GM19397 (cell line): ENCODE measurements around the gene ABCG2.
A peak's percentile ranks its signal among the peaks of the same experiment; 100 is the strongest.

Experiments used
- ATAC-seq: cut with Tn5 transposase; IDR thresholded peaks from one replicate; pipeline ENCODE4 v1.9.1; 2021; ENCODE audit warnings: mild to moderate bottlenecking, moderate library complexity; ENCODE audit not compliant: unreplicated experiment

Gene ABCG2

GRCh38 chr4:88158489-88159228, at the start of gene ABCG2:
Gene ABCG2, minus strand, starts transcription at chr4:88158639. Its CDS starts 18,644 bp downstream, at chr4:88139995.
- peak; percentile 73 for ATAC-seq

- ATAC-seq: no peak
Observed at GRCh38 chr4:88208156-88208555, 49.7 kb upstream of the ABCG2 start.

- no peak for ATAC-seq
Observed at GRCh38 chr4:88207171-88207570, 48.7 kb upstream of the ABCG2 start.

- ATAC-seq: no peak
Observed at GRCh38 chr4:88204882-88205281, 46.4 kb upstream of the ABCG2 start.

- ATAC-seq: no peak
Observed at GRCh38 chr4:88202443-88202842, 44.0 kb upstream of the ABCG2 start.

- ATAC-seq: no peak
Observed at GRCh38 chr4:88200186-88200585, 41.7 kb upstream of the ABCG2 start.

GRCh38 chr4:88196523-88197185, 38.2 kb upstream of the ABCG2 start:
- ATAC-seq: no peak

- ATAC-seq: no peak
Observed at GRCh38 chr4:88196013-88196365, 37.5 kb upstream of the ABCG2 start.

GRCh38 chr4:88195328-88196012, 37.0 kb upstream of the ABCG2 start:
- no peak for ATAC-seq

- no peak for ATAC-seq
Observed at GRCh38 chr4:88191404-88191803, 33.0 kb upstream of the ABCG2 start.

GRCh38 chr4:88189881-88190585, 31.6 kb upstream of the ABCG2 start:
- ATAC-seq: no peak

GRCh38 chr4:88189418-88189738, 30.9 kb upstream of the ABCG2 start:
- ATAC-seq: no peak

- ATAC-seq: no peak
Observed at GRCh38 chr4:88188738-88189417, 30.4 kb upstream of the ABCG2 start.

GRCh38 chr4:88187766-88188165, 29.3 kb upstream of the ABCG2 start:
- ATAC-seq: no peak

- ATAC-seq: no peak
Observed at GRCh38 chr4:88185906-88186305, 27.5 kb upstream of the ABCG2 start.

- ATAC-seq: no peak
Observed at GRCh38 chr4:88179261-88179660, 20.8 kb upstream of the ABCG2 start.

GRCh38 chr4:88178626-88179231, 20.3 kb upstream of the ABCG2 start:
- ATAC-seq: no peak

- no peak for ATAC-seq
Observed at GRCh38 chr4:88177983-88178625, 19.7 kb upstream of the ABCG2 start.

GRCh38 chr4:88172987-88173386, 14.5 kb upstream of the ABCG2 start:
- ATAC-seq: no peak

- no peak for ATAC-seq
Observed at GRCh38 chr4:88171206-88171605, 12.8 kb upstream of the ABCG2 start.
